ENCODE measurements around the gene ASB7. TPM values are rescaled to one million over a fixed set of nuclear protein-coding genes. Genes with fewer than 3 reads are reported as not detected.

Gene ASB7
- total RNA-seq, 2 donors from 2014 or later, result 14.3 to 16.2 TPM

GRCh38 chr15:100695048-100695447 is 92.7 kb downstream of the ASB7 start:
- Histone ChIP-seq H3K9ac (ENCODE audit: extremely low read depth, low read length, poor library complexity, severe bottlenecking) (no peak overlapping the region), H3K36me3 (ENCODE audit: control insufficient read depth, insufficient read depth, low read length) (no peaks in the 10 kb centered on the region), H3K9me3 (ENCODE audit: control insufficient read depth, low read length) (no peaks in the 10 kb centered on the region), H3K4me3 (ENCODE audit: low read length) (no peak overlapping the region), H3K4me1 (ENCODE audit: control insufficient read depth, insufficient read depth, low read length) (no peaks in the 10 kb centered on the region), H3K27ac (ENCODE audit: low read depth, low read length) (no peak overlapping the region), H3K27me3 (ENCODE audit: control insufficient read depth, insufficient read depth, low read length, poor library complexity, severe bottlenecking) (peaks cover 5% of the 10 kb centered on the region)
- H3K9me3 Mint-ChIP-seq, result no peaks in the 10 kb centered on the region
- H3K36me3 Mint-ChIP-seq (ENCODE audit: low read depth), result no peaks in the 10 kb centered on the region
- no peak for DNase-seq
- no peaks in the 10 kb centered on the region for H3K4me1 Mint-ChIP-seq
- no peak overlapping the region for H3K4me3 Mint-ChIP-seq
- WGBS, 2 experiments (ENCODE audit: insufficient coverage in 1 of 2, insufficient read length in 1 of 2), result no CpG with 5 or more reads among the region's 3 CpGs
- no peaks in the 10 kb centered on the region for H3K27me3 Mint-ChIP-seq (ENCODE audit: insufficient read depth)
- no peak for TF ChIP-seq CTCF (conservative IDR thresholded peaks at IDR 0.05)
- H3K27ac Mint-ChIP-seq, result no peak overlapping the region

GRCh38 chr15:100696452-100696851 is 94.1 kb downstream of the ASB7 start:
- no peaks in the 10 kb centered on the region for H3K4me1 ChIP-seq (ENCODE audit: control insufficient read depth, insufficient read depth, low read length)
- Mint-ChIP-seq H3K36me3 (ENCODE audit: low read depth) (no peaks in the 10 kb centered on the region), H3K4me3 (no peak overlapping the region), H3K27ac (no peak overlapping the region), H3K9me3 (no peaks in the 10 kb centered on the region), H3K27me3 (ENCODE audit: insufficient read depth) (no peaks in the 10 kb centered on the region), H3K4me1 (no peaks in the 10 kb centered on the region)
- no peaks in the 10 kb centered on the region for H3K9me3 ChIP-seq (ENCODE audit: control insufficient read depth, low read length)
- H3K27ac ChIP-seq (ENCODE audit: low read depth, low read length), result no peak overlapping the region
- no peak for TF ChIP-seq CTCF (conservative IDR thresholded peaks at IDR 0.05)
- 89 to 93% methylated on average over 2 to 3 of the region's 3 CpGs for WGBS, 2 experiments (ENCODE audit: insufficient coverage in 1 of 2, insufficient read length in 1 of 2)
- no peak for DNase-seq
- H3K27me3 ChIP-seq (ENCODE audit: control insufficient read depth, insufficient read depth, low read length, poor library complexity, severe bottlenecking), result peaks cover 5% of the 10 kb centered on the region
- H3K9ac ChIP-seq (ENCODE audit: extremely low read depth, low read length, poor library complexity, severe bottlenecking), result no peak overlapping the region
- H3K4me3 ChIP-seq (ENCODE audit: low read length), result no peak overlapping the region
- no peaks in the 10 kb centered on the region for H3K36me3 ChIP-seq (ENCODE audit: control insufficient read depth, insufficient read depth, low read length)

Other genes starting within 250 kb of the ASB7 start
- gene CERS3, start 73.6 kb upstream of the ASB7 start, total RNA-seq, result under 1 TPM in 1 of 2 donors, not detected in 1; 0.48 TPM
- 1 to 10 TPM; 6.1 to 8.0 TPM for gene LINS1, start 405 bp upstream of the ASB7 start, total RNA-seq